ENCODE measurements around the gene ANO9. TPM values are rescaled to one million over a fixed set of nuclear protein-coding genes. Genes with fewer than 3 reads are reported as not detected.

ANO9 gene
- total and polyA plus RNA-seq, 2 experiments from 2014 or later = 9.0 to 10.2 TPM

DNA sequence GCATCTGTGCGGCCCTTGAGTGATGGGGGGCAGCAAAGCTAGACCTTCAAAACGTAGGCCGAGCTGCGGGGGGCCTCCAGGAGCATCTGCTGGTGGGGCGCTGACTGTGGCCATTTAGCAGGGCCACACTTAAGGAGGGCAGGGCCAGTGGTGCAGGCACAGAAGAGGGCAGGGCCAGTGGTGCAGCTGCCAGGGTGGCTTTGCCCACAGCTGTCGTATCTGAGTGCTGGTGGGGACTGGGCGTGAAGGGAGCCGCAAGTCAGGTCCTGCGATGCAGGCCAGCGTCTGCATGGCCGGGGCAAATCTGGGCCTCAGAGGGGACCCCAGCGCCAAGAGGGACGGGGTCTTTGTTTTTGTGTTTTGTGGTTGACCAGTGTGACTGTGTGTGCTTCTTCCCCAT is 37.5 kb upstream of the ANO9 start:
- peaks cover 2% of the 10 kb centered on the region; the same call in 1 of the 2 replicates for H4K20me1 ChIP-seq (replicated peaks; ENCODE audit: insufficient read depth)
- H3K9me2 ChIP-seq (ENCODE audit: insufficient read depth) = no peaks in the 10 kb centered on the region
- peaks cover 39% of the 10 kb centered on the region for H3K79me2 ChIP-seq (replicated peaks; ENCODE audit: insufficient read depth)
- H3F3A ChIP-seq (replicated peaks; ENCODE audit: low read depth) = peaks cover 8% of the 10 kb centered on the region
- H3K36me3 ChIP-seq (ENCODE audit: insufficient read depth) = no peaks in the 10 kb centered on the region
- H3K4me3 ChIP-seq = no peak overlapping the region
- Mint-ChIP-seq H3K36me3 (ENCODE audit: low read depth) (peaks cover 18% of the 10 kb centered on the region), H3K9me3 (no peaks in the 10 kb centered on the region), H3K4me1 (peaks cover 3% of the 10 kb centered on the region), H3K27me3 (ENCODE audit: insufficient read depth, low read depth, poor library complexity) (peaks cover 2% of the 10 kb centered on the region), H3K4me3 (no peak overlapping the region), H3K27ac (no peak overlapping the region)
- H3K27ac ChIP-seq (ENCODE audit: low read depth) = no peak overlapping the region
- H3K4me2 ChIP-seq = no peak overlapping the region
- DNase-seq (ENCODE audit: low spot score) (no peak), ATAC-seq (no peak)
- TF ChIP-seq NANOG (IDR thresholded peaks at IDR 0.05; ENCODE audit: borderline replicate concordance) (no peak), EZH2 (IDR thresholded peaks at IDR 0.05; ENCODE audit: low read depth, unreplicated experiment) (no peak), POLR2AphosphoS5 (IDR thresholded peaks at IDR 0.05; ENCODE audit: low read depth) (no peak), ZNF114 (CRISPR knock-in tag; IDR thresholded peaks at IDR 0.05) (no peak), CREB1 (CRISPR knock-in tag; IDR thresholded peaks at IDR 0.05; ENCODE audit: low read depth) (no peak), JUNB (IDR thresholded peaks at IDR 0.05; ENCODE audit: unreplicated experiment) (no peak), STAT1 (IDR thresholded peaks at IDR 0.05; ENCODE audit: unreplicated experiment) (no peak), ZNF331 (CRISPR knock-in tag; IDR thresholded peaks at IDR 0.05; ENCODE audit: low read depth) (no peak), ETS1 (IDR thresholded peaks at IDR 0.05) (no peak), EZH2phosphoT487 (IDR thresholded peaks at IDR 0.05; ENCODE audit: unreplicated experiment) (no peak)
- TF ChIP-seq, protein P1, sequence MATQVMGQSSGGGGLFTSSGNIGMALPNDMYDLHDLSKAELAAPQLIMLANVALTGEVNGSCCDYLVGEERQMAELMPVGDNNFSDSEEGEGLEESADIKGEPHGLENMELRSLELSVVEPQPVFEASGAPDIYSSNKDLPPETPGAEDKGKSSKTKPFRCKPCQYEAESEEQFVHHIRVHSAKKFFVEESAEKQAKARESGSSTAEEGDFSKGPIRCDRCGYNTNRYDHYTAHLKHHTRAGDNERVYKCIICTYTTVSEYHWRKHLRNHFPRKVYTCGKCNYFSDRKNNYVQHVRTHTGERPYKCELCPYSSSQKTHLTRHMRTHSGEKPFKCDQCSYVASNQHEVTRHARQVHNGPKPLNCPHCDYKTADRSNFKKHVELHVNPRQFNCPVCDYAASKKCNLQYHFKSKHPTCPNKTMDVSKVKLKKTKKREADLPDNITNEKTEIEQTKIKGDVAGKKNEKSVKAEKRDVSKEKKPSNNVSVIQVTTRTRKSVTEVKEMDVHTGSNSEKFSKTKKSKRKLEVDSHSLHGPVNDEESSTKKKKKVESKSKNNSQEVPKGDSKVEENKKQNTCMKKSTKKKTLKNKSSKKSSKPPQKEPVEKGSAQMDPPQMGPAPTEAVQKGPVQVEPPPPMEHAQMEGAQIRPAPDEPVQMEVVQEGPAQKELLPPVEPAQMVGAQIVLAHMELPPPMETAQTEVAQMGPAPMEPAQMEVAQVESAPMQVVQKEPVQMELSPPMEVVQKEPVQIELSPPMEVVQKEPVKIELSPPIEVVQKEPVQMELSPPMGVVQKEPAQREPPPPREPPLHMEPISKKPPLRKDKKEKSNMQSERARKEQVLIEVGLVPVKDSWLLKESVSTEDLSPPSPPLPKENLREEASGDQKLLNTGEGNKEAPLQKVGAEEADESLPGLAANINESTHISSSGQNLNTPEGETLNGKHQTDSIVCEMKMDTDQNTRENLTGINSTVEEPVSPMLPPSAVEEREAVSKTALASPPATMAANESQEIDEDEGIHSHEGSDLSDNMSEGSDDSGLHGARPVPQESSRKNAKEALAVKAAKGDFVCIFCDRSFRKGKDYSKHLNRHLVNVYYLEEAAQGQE (IDR thresholded peaks at IDR 0.05; ENCODE audit: unreplicated experiment) = no peak
- TF ChIP-seq, protein P2, sequence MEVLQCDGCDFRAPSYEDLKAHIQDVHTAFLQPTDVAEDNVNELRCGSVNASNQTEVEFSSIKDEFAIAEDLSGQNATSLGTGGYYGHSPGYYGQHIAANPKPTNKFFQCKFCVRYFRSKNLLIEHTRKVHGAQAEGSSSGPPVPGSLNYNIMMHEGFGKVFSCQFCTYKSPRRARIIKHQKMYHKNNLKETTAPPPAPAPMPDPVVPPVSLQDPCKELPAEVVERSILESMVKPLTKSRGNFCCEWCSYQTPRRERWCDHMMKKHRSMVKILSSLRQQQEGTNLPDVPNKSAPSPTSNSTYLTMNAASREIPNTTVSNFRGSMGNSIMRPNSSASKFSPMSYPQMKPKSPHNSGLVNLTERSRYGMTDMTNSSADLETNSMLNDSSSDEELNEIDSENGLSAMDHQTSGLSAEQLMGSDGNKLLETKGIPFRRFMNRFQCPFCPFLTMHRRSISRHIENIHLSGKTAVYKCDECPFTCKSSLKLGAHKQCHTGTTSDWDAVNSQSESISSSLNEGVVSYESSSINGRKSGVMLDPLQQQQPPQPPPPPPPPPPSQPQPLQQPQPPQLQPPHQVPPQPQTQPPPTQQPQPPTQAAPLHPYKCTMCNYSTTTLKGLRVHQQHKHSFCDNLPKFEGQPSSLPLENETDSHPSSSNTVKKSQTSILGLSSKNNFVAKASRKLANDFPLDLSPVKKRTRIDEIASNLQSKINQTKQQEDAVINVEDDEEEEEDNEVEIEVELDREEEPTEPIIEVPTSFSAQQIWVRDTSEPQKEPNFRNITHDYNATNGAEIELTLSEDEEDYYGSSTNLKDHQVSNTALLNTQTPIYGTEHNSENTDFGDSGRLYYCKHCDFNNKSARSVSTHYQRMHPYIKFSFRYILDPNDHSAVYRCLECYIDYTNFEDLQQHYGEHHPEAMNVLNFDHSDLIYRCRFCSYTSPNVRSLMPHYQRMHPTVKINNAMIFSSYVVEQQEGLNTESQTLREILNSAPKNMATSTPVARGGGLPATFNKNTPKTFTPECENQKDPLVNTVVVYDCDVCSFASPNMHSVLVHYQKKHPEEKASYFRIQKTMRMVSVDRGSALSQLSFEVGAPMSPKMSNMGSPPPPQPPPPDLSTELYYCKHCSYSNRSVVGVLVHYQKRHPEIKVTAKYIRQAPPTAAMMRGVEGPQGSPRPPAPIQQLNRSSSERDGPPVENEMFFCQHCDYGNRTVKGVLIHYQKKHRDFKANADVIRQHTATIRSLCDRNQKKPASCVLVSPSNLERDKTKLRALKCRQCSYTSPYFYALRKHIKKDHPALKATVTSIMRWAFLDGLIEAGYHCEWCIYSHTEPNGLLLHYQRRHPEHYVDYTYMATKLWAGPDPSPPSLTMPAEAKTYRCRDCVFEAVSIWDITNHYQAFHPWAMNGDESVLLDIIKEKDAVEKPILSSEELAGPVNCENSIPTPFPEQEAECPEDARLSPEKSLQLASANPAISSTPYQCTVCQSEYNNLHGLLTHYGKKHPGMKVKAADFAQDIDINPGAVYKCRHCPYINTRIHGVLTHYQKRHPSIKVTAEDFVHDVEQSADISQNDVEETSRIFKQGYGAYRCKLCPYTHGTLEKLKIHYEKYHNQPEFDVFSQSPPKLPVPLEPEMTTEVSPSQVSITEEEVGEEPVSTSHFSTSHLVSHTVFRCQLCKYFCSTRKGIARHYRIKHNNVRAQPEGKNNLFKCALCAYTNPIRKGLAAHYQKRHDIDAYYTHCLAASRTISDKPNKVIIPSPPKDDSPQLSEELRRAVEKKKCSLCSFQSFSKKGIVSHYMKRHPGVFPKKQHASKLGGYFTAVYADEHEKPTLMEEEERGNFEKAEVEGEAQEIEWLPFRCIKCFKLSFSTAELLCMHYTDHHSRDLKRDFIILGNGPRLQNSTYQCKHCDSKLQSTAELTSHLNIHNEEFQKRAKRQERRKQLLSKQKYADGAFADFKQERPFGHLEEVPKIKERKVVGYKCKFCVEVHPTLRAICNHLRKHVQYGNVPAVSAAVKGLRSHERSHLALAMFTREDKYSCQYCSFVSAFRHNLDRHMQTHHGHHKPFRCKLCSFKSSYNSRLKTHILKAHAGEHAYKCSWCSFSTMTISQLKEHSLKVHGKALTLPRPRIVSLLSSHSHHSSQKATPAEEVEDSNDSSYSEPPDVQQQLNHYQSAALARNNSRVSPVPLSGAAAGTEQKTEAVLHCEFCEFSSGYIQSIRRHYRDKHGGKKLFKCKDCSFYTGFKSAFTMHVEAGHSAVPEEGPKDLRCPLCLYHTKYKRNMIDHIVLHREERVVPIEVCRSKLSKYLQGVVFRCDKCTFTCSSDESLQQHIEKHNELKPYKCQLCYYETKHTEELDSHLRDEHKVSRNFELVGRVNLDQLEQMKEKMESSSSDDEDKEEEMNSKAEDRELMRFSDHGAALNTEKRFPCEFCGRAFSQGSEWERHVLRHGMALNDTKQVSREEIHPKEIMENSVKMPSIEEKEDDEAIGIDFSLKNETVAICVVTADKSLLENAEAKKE (CRISPR knock-in tag; IDR thresholded peaks at IDR 0.05) = no peak
- TF ChIP-seq, protein P3, sequence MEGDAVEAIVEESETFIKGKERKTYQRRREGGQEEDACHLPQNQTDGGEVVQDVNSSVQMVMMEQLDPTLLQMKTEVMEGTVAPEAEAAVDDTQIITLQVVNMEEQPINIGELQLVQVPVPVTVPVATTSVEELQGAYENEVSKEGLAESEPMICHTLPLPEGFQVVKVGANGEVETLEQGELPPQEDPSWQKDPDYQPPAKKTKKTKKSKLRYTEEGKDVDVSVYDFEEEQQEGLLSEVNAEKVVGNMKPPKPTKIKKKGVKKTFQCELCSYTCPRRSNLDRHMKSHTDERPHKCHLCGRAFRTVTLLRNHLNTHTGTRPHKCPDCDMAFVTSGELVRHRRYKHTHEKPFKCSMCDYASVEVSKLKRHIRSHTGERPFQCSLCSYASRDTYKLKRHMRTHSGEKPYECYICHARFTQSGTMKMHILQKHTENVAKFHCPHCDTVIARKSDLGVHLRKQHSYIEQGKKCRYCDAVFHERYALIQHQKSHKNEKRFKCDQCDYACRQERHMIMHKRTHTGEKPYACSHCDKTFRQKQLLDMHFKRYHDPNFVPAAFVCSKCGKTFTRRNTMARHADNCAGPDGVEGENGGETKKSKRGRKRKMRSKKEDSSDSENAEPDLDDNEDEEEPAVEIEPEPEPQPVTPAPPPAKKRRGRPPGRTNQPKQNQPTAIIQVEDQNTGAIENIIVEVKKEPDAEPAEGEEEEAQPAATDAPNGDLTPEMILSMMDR (conservative IDR thresholded peaks at IDR 0.05; ENCODE audit: low read depth in 2 of 2) = no peak
- H3K4me1 ChIP-seq (ENCODE audit: insufficient read depth) = no peaks in the 10 kb centered on the region
- no peaks in the 10 kb centered on the region for H3K27me3 ChIP-seq (ENCODE audit: insufficient read depth)
- H2AFZ ChIP-seq = no peak overlapping the region
